Glutamatergic neuron (in vitro differentiated cells): ENCODE results near the gene RIMBP3C. TPM values are rescaled to one million over a fixed set of nuclear protein-coding genes. Genes with fewer than 3 reads are reported as not detected.

Experiments
- DNase-seq: peaks from one replicate; pipeline ENCODE4 v3.0.0; 2022
- H3K27ac Mint-ChIP-seq: one replicate; pipeline ENCODE4 v1.8.0; 2020; ENCODE audit warnings: mild to moderate bottlenecking, mixed read lengths, inconsistent platforms; ENCODE audit not compliant: unreplicated experiment
- H3K27me3 Mint-ChIP-seq: one replicate; pipeline ENCODE4 v1.8.0; 2020; ENCODE audit warnings: mild to moderate bottlenecking, moderate library complexity, mixed read lengths, inconsistent platforms; ENCODE audit not compliant: unreplicated experiment
- H3K36me3 Mint-ChIP-seq: one replicate; pipeline ENCODE4 v1.8.0; 2020; ENCODE audit warnings: mild to moderate bottlenecking, mixed read lengths, inconsistent platforms; ENCODE audit not compliant: unreplicated experiment
- H3K4me1 Mint-ChIP-seq: one replicate; pipeline ENCODE4 v1.8.0; 2020; ENCODE audit warnings: mild to moderate bottlenecking, low read depth, mixed read lengths, inconsistent platforms; ENCODE audit not compliant: unreplicated experiment
- H3K4me3 Mint-ChIP-seq: one replicate; pipeline ENCODE4 v1.8.0; 2020; ENCODE audit warnings: mild to moderate bottlenecking, mixed read lengths, inconsistent platforms; ENCODE audit not compliant: unreplicated experiment
- H3K9me3 Mint-ChIP-seq: one replicate; pipeline ENCODE4 v1.8.0; 2020; ENCODE audit warnings: mild to moderate bottlenecking, moderate library complexity, mixed read lengths, inconsistent platforms; ENCODE audit not compliant: unreplicated experiment
- CTCF ChIP-seq: fragments of 200-600 bp; sonication (generic); IDR thresholded peaks from one replicate; pipeline ENCODE4 v1.5.0; 2021; ENCODE audit not compliant: partially characterized antibody, unreplicated experiment
- total RNA-seq: library from RNA; stranded (reverse); fragmentation: NEBNext Ultra II Directional; extraction: Animal tissue kit (Norgen Biotek cat#: 25700); gene quantifications from one replicate; pipeline ENCODE4 v1.2.1, GENCODE V29; 2021; ENCODE audit not compliant: unreplicated experiment

Gene RIMBP3C
- total RNA-seq, 1 donor from 2014 or later = 0.22 TPM

- Mint-ChIP-seq H3K27ac (peak overlapping the region; percentile 0), H3K36me3 (peaks cover 6% of the 10 kb centered on the region), H3K4me1 (peaks cover 30% of the 10 kb centered on the region), H3K27me3 (peaks cover 4% of the 10 kb centered on the region), H3K9me3 (peaks cover 12% of the 10 kb centered on the region), H3K4me3 (peak overlapping the region; percentile 15)
- TF ChIP-seq CTCF = peak; percentile 60
- peak; percentile 47 for DNase-seq
Observed at GRCh38 chr22:21593406-21594232, 42.4 kb upstream of the RIMBP3C start.

DNA sequence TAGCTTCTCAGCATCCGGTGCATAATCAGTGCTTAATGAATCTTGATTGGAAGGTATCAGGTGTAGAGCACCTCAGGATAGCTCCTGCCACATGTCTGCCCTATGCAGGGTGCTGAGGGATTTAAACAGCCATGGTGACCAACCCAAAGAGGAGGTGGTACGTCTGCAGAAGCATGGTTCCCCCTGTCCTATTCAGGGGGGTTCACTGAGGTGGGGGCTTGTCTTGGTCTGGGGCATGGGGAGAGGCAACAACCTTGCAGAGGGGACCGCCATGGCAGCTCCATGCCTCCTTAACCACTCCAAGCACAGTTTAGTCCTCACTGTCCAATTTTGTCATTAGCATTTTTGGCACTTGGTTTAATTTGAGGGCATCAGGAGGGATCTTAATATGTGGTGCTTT is 41.2 kb upstream of the RIMBP3C start:
- Mint-ChIP-seq H3K27me3 (peaks cover 4% of the 10 kb centered on the region), H3K36me3 (peaks cover 6% of the 10 kb centered on the region), H3K4me1 (peaks cover 37% of the 10 kb centered on the region), H3K9me3 (peaks cover 12% of the 10 kb centered on the region), H3K4me3 (no peak overlapping the region), H3K27ac (no peak overlapping the region)
- no peak for TF ChIP-seq CTCF
- no peak for DNase-seq

DNA sequence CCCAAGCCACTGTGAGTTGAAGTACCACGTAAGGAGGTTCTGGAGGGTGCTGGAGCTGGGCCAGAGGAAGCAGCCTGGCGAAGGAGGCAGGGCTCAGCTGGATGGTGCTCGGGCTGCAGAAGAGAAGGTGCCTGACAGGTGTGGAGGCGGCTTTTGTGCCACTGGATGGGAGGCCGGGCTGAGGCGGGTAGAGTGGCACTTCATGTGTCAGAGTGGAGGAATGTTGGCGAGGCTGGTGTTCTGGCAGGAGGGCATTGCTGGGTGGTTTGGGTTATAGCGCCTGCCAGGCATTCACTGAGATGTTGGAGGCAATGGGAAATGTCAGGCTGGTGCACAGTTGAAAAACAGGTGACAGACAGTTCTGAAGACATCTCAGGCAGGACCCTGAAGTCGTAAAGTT is 40.4 kb upstream of the RIMBP3C start:
- TF ChIP-seq CTCF = no peak

GRCh38 chr22:21590809-21591641 is 39.8 kb upstream of the RIMBP3C start:
- Mint-ChIP-seq H3K4me3 (no peak overlapping the region), H3K9me3 (peaks cover 12% of the 10 kb centered on the region), H3K36me3 (peaks cover 6% of the 10 kb centered on the region), H3K27me3 (peaks cover 4% of the 10 kb centered on the region), H3K4me1 (peaks cover 37% of the 10 kb centered on the region), H3K27ac (no peak overlapping the region)
- no peak for TF ChIP-seq CTCF
- no peak for DNase-seq

More for the DNA sequence above, 40.4 kb upstream of the RIMBP3C start:
- no peak for DNase-seq
- Mint-ChIP-seq H3K9me3 (peaks cover 12% of the 10 kb centered on the region), H3K27me3 (peaks cover 4% of the 10 kb centered on the region), H3K4me1 (peaks cover 37% of the 10 kb centered on the region), H3K36me3 (peaks cover 6% of the 10 kb centered on the region), H3K4me3 (no peak overlapping the region), H3K27ac (no peak overlapping the region)

- Mint-ChIP-seq H3K4me1 (peaks cover 34% of the 10 kb centered on the region), H3K27me3 (peaks cover 2% of the 10 kb centered on the region), H3K27ac (no peak overlapping the region), H3K36me3 (peaks cover 5% of the 10 kb centered on the region), H3K9me3 (peaks cover 11% of the 10 kb centered on the region), H3K4me3 (no peak overlapping the region)
- DNase-seq = no peak
- no peak for TF ChIP-seq CTCF
Observed at GRCh38 chr22:21589396-21589795, 38.1 kb upstream of the RIMBP3C start.
